H9 (cell line): ENCODE results near the gene PRSS23. TPM values are rescaled to one million over a fixed set of nuclear protein-coding genes. Genes with fewer than 3 reads are reported as not detected.

ENCODE experiments used
- DNase-seq: peaks from one replicate; pipeline ENCODE4 v3.0.0-alpha.2; 2017
- H2AFZ ChIP-seq: one replicate; pipeline ENCODE4 v1.6.1; 2013; ENCODE audit warnings: mild to moderate bottlenecking, low read length, control low read depth, moderate library complexity
- H2AK5ac ChIP-seq: 2 replicates; pipeline ENCODE4 v1.6.1; 2013; ENCODE audit warnings: low read length, control low read depth, mixed read lengths; ENCODE audit not compliant: insufficient read length
- H2BK120ac ChIP-seq: one replicate; pipeline ENCODE4 v1.6.1; 2013; ENCODE audit warnings: low read depth, mild to moderate bottlenecking, low read length, control low read depth, inconsistent platforms; ENCODE audit not compliant: poor library complexity, severe bottlenecking
- H2BK12ac ChIP-seq: 2 replicates; pipeline ENCODE4 v1.6.1; 2013; ENCODE audit warnings: low read length, control low read depth, mixed read lengths, low read depth; ENCODE audit not compliant: insufficient read length
- H2BK15ac ChIP-seq: 2 replicates; pipeline ENCODE4 v1.6.1; 2013; ENCODE audit warnings: low read depth, low read length, control low read depth
- H2BK20ac ChIP-seq: one replicate; pipeline ENCODE4 v1.6.1; 2013; ENCODE audit warnings: low read depth, mild to moderate bottlenecking, low read length, control low read depth, inconsistent platforms; ENCODE audit not compliant: poor library complexity, severe bottlenecking
- H2BK5ac ChIP-seq: 2 replicates; pipeline ENCODE4 v1.6.1; 2013; ENCODE audit warnings: low read length, control low read depth, mixed read lengths; ENCODE audit not compliant: insufficient read length
- H3K14ac ChIP-seq: 2 replicates; pipeline ENCODE4 v1.6.1; 2013; ENCODE audit warnings: low read length, control low read depth; ENCODE audit not compliant: insufficient read depth
- H3K18ac ChIP-seq: 2 replicates; pipeline ENCODE4 v1.6.1; 2013; ENCODE audit warnings: low read depth, mild to moderate bottlenecking, mixed read lengths, low read length, control low read depth; ENCODE audit not compliant: insufficient read length
- H3K23ac ChIP-seq: 2 replicates; pipeline ENCODE4 v1.6.1; 2013; ENCODE audit warnings: low read length, control low read depth, mixed read lengths, low read depth; ENCODE audit not compliant: insufficient read length
- H3K23me2 ChIP-seq: 2 replicates; pipeline ENCODE4 v1.6.1; 2013; ENCODE audit warnings: low read depth, mild to moderate bottlenecking, mixed read lengths, low read length, control low read depth; ENCODE audit not compliant: insufficient read length, poor library complexity, severe bottlenecking
- H3K27ac ChIP-seq: 2 replicates; pipeline ENCODE4 v1.5.1; 2013; ENCODE audit warnings: low read length, control low read depth, mixed read lengths, low read depth; ENCODE audit not compliant: insufficient read length
- H3K27me3 ChIP-seq: 2 replicates; pipeline ENCODE4 v1.6.1; 2013; ENCODE audit warnings: low read length, control low read depth, inconsistent platforms; ENCODE audit not compliant: insufficient read depth
- H3K4ac ChIP-seq: 2 replicates; pipeline ENCODE4 v1.6.1; 2013; ENCODE audit warnings: low read depth, mild to moderate bottlenecking, control low read depth, inconsistent platforms, low read length, moderate library complexity
- H3K4me1 ChIP-seq: 2 replicates; pipeline ENCODE4 v1.6.1; 2013; ENCODE audit warnings: low read length, control low read depth, inconsistent platforms; ENCODE audit not compliant: insufficient read depth
- H3K4me2 ChIP-seq: 2 replicates; pipeline ENCODE4 v1.6.1; 2013; ENCODE audit warnings: low read length, control low read depth, mixed read lengths; ENCODE audit not compliant: insufficient read length, insufficient read depth
- H3K56ac ChIP-seq: 2 replicates; pipeline ENCODE4 v1.6.1; 2013; ENCODE audit warnings: low read depth, mild to moderate bottlenecking, mixed read lengths, low read length, control low read depth; ENCODE audit not compliant: insufficient read length
- H3K79me1 ChIP-seq: 2 replicates; pipeline ENCODE4 v1.6.1; 2013; ENCODE audit warnings: low read depth, mild to moderate bottlenecking, moderate library complexity, low read length, control low read depth, inconsistent platforms; ENCODE audit not compliant: insufficient read depth, poor library complexity, severe bottlenecking
- H3K79me2 ChIP-seq: 2 replicates; pipeline ENCODE4 v1.6.1; 2013; ENCODE audit warnings: low read length, control low read depth, inconsistent platforms; ENCODE audit not compliant: insufficient read depth
- H3K9ac ChIP-seq: 2 replicates; pipeline ENCODE4 v1.6.1; 2013; ENCODE audit warnings: low read length, control low read depth, mixed read lengths; ENCODE audit not compliant: insufficient read length; ENCODE audit errors: extremely low read depth
- H3K9me3 ChIP-seq: one replicate; pipeline ENCODE4 v1.6.1; 2013; ENCODE audit warnings: low read depth, low read length, inconsistent platforms; ENCODE audit not compliant: control insufficient read depth
- H3T11ph ChIP-seq: one replicate; pipeline ENCODE4 v1.6.1; 2013; ENCODE audit warnings: mild to moderate bottlenecking, low read length, control low read depth, inconsistent platforms
- H4K20me1 ChIP-seq: one replicate; pipeline ENCODE4 v1.6.1; 2013; ENCODE audit not compliant: control insufficient read depth, insufficient read length, insufficient read depth
- H4K5ac ChIP-seq: 2 replicates; pipeline ENCODE4 v1.6.1; 2013; ENCODE audit warnings: low read depth, mild to moderate bottlenecking, mixed read lengths, low read length, control low read depth; ENCODE audit not compliant: insufficient read length
- H4K8ac ChIP-seq: replicated peaks from 2 replicates; pipeline ENCODE4 v1.6.1; 2013; ENCODE audit warnings: low read length, control low read depth, mixed read lengths, low read depth; ENCODE audit not compliant: insufficient read length
- H4K91ac ChIP-seq: 2 replicates; pipeline ENCODE4 v1.6.1; 2013; ENCODE audit warnings: low read depth, mild to moderate bottlenecking, moderate library complexity, mixed read lengths, low read length, control low read depth; ENCODE audit not compliant: insufficient read length
- H3K27ac Mint-ChIP-seq, 3 experiments: 2 replicates in 2 of 3; 3 replicates in 1 of 3; pipeline ENCODE4 v1.8.0; 2020 to 2021; ENCODE audit warnings: mixed read lengths in 3 of 3, mild to moderate bottlenecking in 1 of 3, moderate library complexity in 1 of 3
- H3K27me3 Mint-ChIP-seq: 2 replicates; pipeline ENCODE4 v1.8.0; 2021; ENCODE audit warnings: low read depth, mild to moderate bottlenecking, moderate library complexity, mixed read lengths
- H3K36me3 Mint-ChIP-seq, 3 experiments: 2 replicates in 2 of 3; 3 replicates in 1 of 3; pipeline ENCODE4 v1.8.0; 2020 to 2021; ENCODE audit warnings: low read depth in 3 of 3, mixed read lengths in 3 of 3; ENCODE audit not compliant: insufficient read depth in 1 of 3
- H3K4me1 Mint-ChIP-seq, 2 experiments: 2 replicates each; pipeline ENCODE4 v1.8.0; 2020; ENCODE audit warnings: mixed read lengths in 2 of 2
- H3K4me3 Mint-ChIP-seq, 2 experiments: 2 replicates in 1 of 2; 3 replicates in 1 of 2; pipeline ENCODE4 v1.8.0; 2020 to 2021; ENCODE audit warnings: mild to moderate bottlenecking in 2 of 2, mixed read lengths in 2 of 2, moderate library complexity in 1 of 2
- H3K9me3 Mint-ChIP-seq, 2 experiments: 2 replicates in 1 of 2; 3 replicates in 1 of 2; pipeline ENCODE4 v1.8.0; 2020; ENCODE audit warnings: mild to moderate bottlenecking in 2 of 2, mixed read lengths in 2 of 2, moderate library complexity in 1 of 2
- CTCF ChIP-seq: fragments of 200-600 bp; sonication (generic); conservative IDR thresholded peaks from 3 replicates; pipeline ENCODE4 v1.8.0; 2021; ENCODE audit warnings: antibody characterized with exemption, mild to moderate bottlenecking
- WGBS: extraction: QIAGEN DNeasy Blood & Tissue Kit; methylation state at CpG from one replicate; pipeline ENCODE4 v1.1.7; 2013; ENCODE audit warnings: missing lambda C conversion rate, low lambda C conversion rate, mixed read lengths; ENCODE audit not compliant: insufficient read length; ENCODE audit errors: extremely low coverage; 5-methylcytosine and 5-hydroxymethylcytosine counted together
- total RNA-seq: library from RNA; stranded (reverse); gene quantifications from 2 replicates; pipeline ENCODE4 v1.2.1, GENCODE V29; 2021

The PRSS23 gene
- total RNA-seq, 1 experiment from 2014 or later, result 6.9 TPM

- peaks cover 24 to 25% of the 10 kb centered on the region in 2 experiments for H3K4me1 Mint-ChIP-seq
- H3K4ac ChIP-seq, result no peak overlapping the region
These were observed 12.0 kb downstream of the PRSS23 start for GRCh38 chr11:86812322-86812670.

More at GRCh38 chr11:86812322-86812670, 12.0 kb downstream of the PRSS23 start:
- H2BK20ac ChIP-seq, result no peak overlapping the region
- no peak overlapping the region for H2BK12ac ChIP-seq
- no peak overlapping the region for H3T11ph ChIP-seq
- H2AFZ ChIP-seq, result no peak overlapping the region
- Mint-ChIP-seq H3K36me3 (peaks cover 1 to 14% (median 8%) of the 10 kb centered on the region in 3 experiments; a peak in 4 of 7 replicates), H3K27me3 (no peaks in the 10 kb centered on the region), H3K27ac (peak overlapping the region in 1 of 3 experiments; percentile 7; a peak in 2 of 7 replicates), H3K9me3 (no peaks in the 10 kb centered on the region), H3K4me3 (no peak overlapping the region)
- H3K27ac ChIP-seq, result no peak overlapping the region
- H2AK5ac ChIP-seq, result no peak overlapping the region
- H3K9me3 ChIP-seq, result no peaks in the 10 kb centered on the region
- no peak overlapping the region for H2BK15ac ChIP-seq
- no peak overlapping the region for H4K5ac ChIP-seq
- H3K27me3 ChIP-seq, result no peaks in the 10 kb centered on the region
- no peak overlapping the region for H3K23ac ChIP-seq
- no CpG with 5 or more reads among the region's 7 CpGs for WGBS
- H3K4me1 ChIP-seq, result no peaks in the 10 kb centered on the region; the same call in 1 of the 2 replicates
- H3K79me1 ChIP-seq, result no peaks in the 10 kb centered on the region
- DNase-seq, result no peak
- no peak overlapping the region for H3K14ac ChIP-seq
- no peaks in the 10 kb centered on the region for H4K20me1 ChIP-seq
- TF ChIP-seq CTCF, result no peak
- H4K91ac ChIP-seq, result no peak overlapping the region
- H3K4me2 ChIP-seq, result no peak overlapping the region
- H3K56ac ChIP-seq, result no peak overlapping the region
- no peak overlapping the region for H2BK5ac ChIP-seq
- no peaks in the 10 kb centered on the region for H3K23me2 ChIP-seq
- no peaks in the 10 kb centered on the region for H3K79me2 ChIP-seq
- H4K8ac ChIP-seq, result no peak overlapping the region
- no peak overlapping the region for H3K9ac ChIP-seq
- H2BK120ac ChIP-seq, result no peak overlapping the region
- no peak overlapping the region for H3K18ac ChIP-seq
